Adrenal gland (tissue), 12 donors: Measurements from ENCODE around the gene UNC13C. TPM values are rescaled to one million over a fixed set of nuclear protein-coding genes. Genes with fewer than 3 reads are reported as not detected.

Source experiments
- DNase-seq, 7 donors: peaks; one replicate each; pipeline ENCODE4 v3.0.0-alpha.2; 2019 to 2020
- H3K27ac ChIP-seq, 5 donors: fragments of 200-600 bp; sonication (generic) in 4 of 5; 1 replicate in 3 of 5; 2 replicates in 2 of 5; pipeline versions ENCODE4 v1.5.1 to v1.8.0; 2016 to 2020; ENCODE audit warnings: mild to moderate bottlenecking in 1 of 5
- H3K27me3 ChIP-seq: fragments of 200-600 bp; 2 replicates; pipeline ENCODE4 v1.8.0; 2021
- H3K36me3 ChIP-seq, 2 donors: fragments of 200-600 bp; replicated peaks in 1 of 2; 1 replicate in 1 of 2; 2 replicates in 1 of 2; pipeline versions ENCODE4 v1.5.1 to v1.8.0; 2018 to 2022
- H3K4me1 ChIP-seq, 2 donors: fragments of 200-600 bp; replicated peaks in 1 of 2; 1 replicate in 1 of 2; 2 replicates in 1 of 2; pipeline versions ENCODE4 v1.5.1 to v1.8.0; 2018 to 2021
- H3K4me3 ChIP-seq, 4 donors: fragments of 200-600 bp; sonication (generic) in 3 of 4; one replicate each; pipeline ENCODE4 v1.5.1; 2016 to 2018
- H3K9me3 ChIP-seq, 3 donors: fragments of 200-600 bp; sonication (generic) in 1 of 3; replicated peaks in 1 of 3; 1 replicate in 2 of 3; 2 replicates in 1 of 3; pipeline versions ENCODE4 v1.5.1 to v1.8.0; 2016 to 2021
- CTCF ChIP-seq, 6 experiments: fragments of 450-650 bp in 4 of 6; fragments of 200-600 bp in 2 of 6; sonication (generic) in 1 of 6; IDR thresholded peaks; 1 replicate in 5 of 6; 2 replicates in 1 of 6; pipeline versions ENCODE4 v1.5.1 to v1.8.0; 2016 to 2021; ENCODE audit warnings: antibody characterized with exemption in 6 of 6, mild to moderate bottlenecking in 2 of 6, moderate library complexity in 1 of 6
- POLR2A ChIP-seq, 2 donors: fragments of 450-650 bp; IDR thresholded peaks; one replicate each; pipeline ENCODE4 v1.6.1; 2017; ENCODE audit warnings: antibody characterized with exemption in 2 of 2, mild to moderate bottlenecking in 2 of 2, moderate library complexity in 1 of 2
- WGBS, 4 donors: extraction: QIAGEN DNeasy Blood & Tissue Kit in 2 of 4; methylation state at CpG; one replicate each; pipeline versions ENCODE4 v1.1.5 to v1.1.7; 2013 to 2017; 5-methylcytosine and 5-hydroxymethylcytosine counted together
- intact Hi-C, 2 donors: fragments of 100-400 bp; cut with DNase I; formaldehyde crosslinking; loops; one replicate each; pipeline versions ENCODE4 v1.14.1 to v1.15.0; 2022 to 2023
- polyA plus RNA-seq, 3 donors: library from polyadenylated mRNA; stranded (reverse); fragments of 200-250 nt in 2 of 3; fragments of 350-450 nt in 1 of 3; fragmentation: Illumina TruSeq in 1 of 3; extraction: RNeasy Lipid Tissue Mini Kit (QIAGEN cat#74804) in 1 of 3; gene quantifications; one replicate each; pipeline ENCODE4 v1.2.3, GENCODE V29; 2013 to 2014
- total RNA-seq, 9 donors: library from RNA; depleted of rRNA in 4 of 9; stranded (reverse); fragments of >200 nt in 4 of 9; fragments of 120-200 nt in 1 of 9; fragmentation: NEBNext Ultra II Directional in 1 of 9; extraction: Animal tissue kit (Norgen Biotek cat#: 25700) in 1 of 9; gene quantifications; one replicate each; pipeline versions ENCODE4 v1.1.0 to v1.2.4, GENCODE V29; 2013 to 2023
- donor health status: healthy with polysubstance abuse.
- donor health status: Bipolar disorder and iron deficiency.
- donor health status: DM: yes; HTN: yes; CAD: no.
- donor health status: DM: no; HTN: no; CAD: no.
- donor health status: DM: no; HTN: no; CAD: no.
- donor health status: DM: yes; HTN: yes; CAD: no.

Gene UNC13C
- total and polyA plus RNA-seq, 12 donors: 0.04 to 0.61 (median 0.20) TPM; not detected in 4

DNA sequence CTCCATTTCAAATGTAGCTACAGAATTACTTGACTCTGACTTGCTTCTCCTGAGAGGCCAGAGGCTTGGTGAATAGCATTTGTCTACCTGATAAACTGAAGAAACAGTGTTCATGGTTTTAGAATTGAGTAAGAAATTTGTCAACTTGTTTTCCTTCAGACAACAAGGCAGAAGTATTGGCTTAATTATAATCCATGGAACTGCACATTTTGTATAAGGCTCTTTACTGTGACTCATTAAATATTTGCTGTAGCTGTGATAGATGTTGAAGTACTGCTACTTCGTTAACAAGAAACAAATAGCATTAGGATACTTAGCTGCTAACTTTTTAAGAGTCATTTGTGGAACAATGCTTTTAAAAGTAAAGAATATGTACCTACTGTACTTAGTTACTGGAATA lies 4.6 kb downstream of the UNC13C start:
- peaks cover 0 to 3% of the 10 kb centered on the region in 2 donors for H3K4me1 ChIP-seq
- no peak for DNase-seq
- intact Hi-C loops: no loop called here
- H3K36me3 ChIP-seq: no peaks in the 10 kb centered on the region
- H3K4me3 ChIP-seq: no peak overlapping the region
- TF ChIP-seq CTCF (IDR thresholded peaks at IDR 0.05): no peak
- TF ChIP-seq POLR2A (IDR thresholded peaks at IDR 0.05): no peak
- 50 to 61% (median 56%) methylated on average over 1 of the region's 1 CpG for WGBS, 4 donors
- peaks cover 10% of the 10 kb centered on the region for H3K27me3 ChIP-seq
- no peak overlapping the region for H3K27ac ChIP-seq
- H3K9me3 ChIP-seq: no peaks in the 10 kb centered on the region

DNA sequence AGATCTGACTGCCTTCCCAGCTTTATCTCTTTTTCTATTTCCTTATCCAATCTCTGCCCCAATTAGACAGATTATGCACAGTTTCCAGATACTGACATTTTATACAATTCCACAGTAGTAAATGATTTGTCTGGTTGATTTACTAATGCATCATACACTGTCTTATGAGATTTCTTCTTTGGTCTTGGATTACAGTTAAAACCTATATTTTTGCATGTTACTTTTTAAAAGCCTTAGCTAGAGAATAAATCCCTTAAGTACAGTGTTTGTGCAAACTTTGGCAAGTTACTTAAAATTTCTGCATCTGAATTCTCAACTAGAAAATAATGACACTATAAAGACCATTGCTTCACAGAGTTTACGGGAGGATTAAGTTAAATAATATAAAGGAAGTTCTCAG lies 6.0 kb downstream of the UNC13C start:
- no peaks in the 10 kb centered on the region for H3K9me3 ChIP-seq
- no peak for DNase-seq
- H3K4me1 ChIP-seq: no peaks in the 10 kb centered on the region
- intact Hi-C loops: no loop called here
- TF ChIP-seq POLR2A (IDR thresholded peaks at IDR 0.05) (no peak), CTCF (IDR thresholded peaks at IDR 0.05) (no peak)
- H3K27ac ChIP-seq: no peak overlapping the region
- H3K27me3 ChIP-seq: peaks cover 8% of the 10 kb centered on the region
- WGBS, 4 donors: 70 to 81% (median 77%) methylated on average over 1 of the region's 1 CpG
- H3K36me3 ChIP-seq: no peaks in the 10 kb centered on the region
- no peak overlapping the region for H3K4me3 ChIP-seq

DNA sequence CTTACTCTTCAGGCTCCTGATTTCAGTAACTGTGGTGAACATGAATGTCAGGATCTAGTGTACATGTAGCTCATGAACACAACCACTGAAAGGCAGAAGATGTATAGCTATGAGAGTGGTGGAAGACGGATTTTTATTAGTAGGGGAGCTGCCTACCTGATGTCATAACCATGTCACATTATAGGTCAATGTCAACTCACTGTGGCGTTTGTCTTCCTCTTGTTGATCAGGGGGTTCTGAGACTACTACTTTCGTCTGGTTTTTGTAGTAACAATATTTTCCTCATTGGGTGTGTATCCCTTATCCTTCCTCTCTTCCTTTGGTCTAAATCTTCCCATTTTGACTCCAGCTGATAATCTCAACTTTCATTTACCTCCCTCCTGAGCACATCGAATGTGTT lies 7.3 kb downstream of the UNC13C start:
- Histone ChIP-seq H3K4me1 (no peaks in the 10 kb centered on the region), H3K9me3 (no peaks in the 10 kb centered on the region), H3K27me3 (no peaks in the 10 kb centered on the region), H3K27ac (no peak overlapping the region), H3K36me3 (no peaks in the 10 kb centered on the region), H3K4me3 (no peak overlapping the region)
- 70 to 74% (median 72%) methylated on average over 4 of the region's 4 CpGs for WGBS, 4 donors
- no peak for DNase-seq
- TF ChIP-seq POLR2A (IDR thresholded peaks at IDR 0.05): no peak
- no peak for TF ChIP-seq CTCF (IDR thresholded peaks at IDR 0.05)
- intact Hi-C loops: no loop called here

DNA sequence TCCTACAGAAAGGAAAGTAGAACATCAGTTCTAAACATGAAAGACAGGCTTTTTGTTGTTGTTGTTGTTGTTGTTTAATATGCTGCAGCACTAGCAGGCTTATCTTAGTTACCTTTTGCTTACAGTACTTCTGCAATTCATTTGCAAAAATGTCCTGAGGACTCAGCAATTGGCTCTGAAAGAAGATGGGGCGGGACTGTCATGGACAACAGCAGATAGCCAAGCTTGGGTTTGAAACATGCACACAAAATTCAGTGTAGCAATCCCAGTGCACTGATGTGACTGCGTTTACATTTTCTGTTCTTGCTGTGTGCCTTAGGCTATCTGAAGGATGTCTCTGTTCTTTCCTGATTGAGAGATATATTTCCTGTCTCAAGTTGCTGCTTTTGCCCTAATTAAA lies 9.2 kb downstream of the UNC13C start:
- H3K27ac ChIP-seq: no peak overlapping the region
- no peak for TF ChIP-seq CTCF (IDR thresholded peaks at IDR 0.05)
- no peak for TF ChIP-seq POLR2A (IDR thresholded peaks at IDR 0.05)
- 60 to 80% (median 68%) methylated on average over 2 of the region's 2 CpGs for WGBS, 4 donors

More for the DNA sequence above, 9.2 kb downstream of the UNC13C start:
- H3K36me3 ChIP-seq: no peaks in the 10 kb centered on the region
- DNase-seq: no peak
- no peak overlapping the region for H3K4me3 ChIP-seq
- H3K27me3 ChIP-seq: no peaks in the 10 kb centered on the region
- no peaks in the 10 kb centered on the region for H3K9me3 ChIP-seq
- no peaks in the 10 kb centered on the region for H3K4me1 ChIP-seq
- intact Hi-C loops: no loop called here
